SK-N-SH (cell line): Measurements from ENCODE around the gene MILR1. TPM values are rescaled to one million over a fixed set of nuclear protein-coding genes. Genes with fewer than 3 reads are reported as not detected.
A peak's percentile ranks its signal among the peaks of the same experiment; 100 is the strongest.

Experiments
- CTCF ChIA-PET: fragments of 300-600, 350-600 bp; formaldehyde crosslinking; extraction: SDS; loops from one replicate; lab custom pipeline; 2021; lab: Yijun Ruan, JAX
- POLR2A ChIA-PET: fragments of 350-600 bp; sonication (Branson Sonifier 250); formaldehyde crosslinking; extraction: SDS; loops from one replicate; lab custom pipeline; 2020; ENCODE audit warnings: antibody characterized with exemption, inconsistent platforms; lab: Yijun Ruan, JAX
- DNase-seq: peaks from one replicate; pipeline ENCODE4 v3.0.0; 2012
- H2AFZ ChIP-seq: fragments of 200-600 bp; sonication (generic); 2 replicates; pipeline ENCODE4 v1.8.1; 2016; ENCODE audit warnings: antibody characterized with exemption, mild to moderate bottlenecking, low read depth
- H3F3A ChIP-seq: fragments of 200-600 bp; sonication (generic); replicated peaks from 2 replicates; pipeline ENCODE3; 2016; ENCODE audit warnings: antibody characterized with exemption, mild to moderate bottlenecking; ENCODE audit not compliant: insufficient read depth
- H3K27ac ChIP-seq, 2 experiments: fragments of 200-500 bp in 1 of 2; fragments of 200-600 bp in 1 of 2; sonication (Bioruptor generic) in 1 of 2; sonication (generic), shearing (Covaris generic) in 1 of 2; 2 replicates each; pipeline versions ENCODE4 v1.5.1 to v1.6.1; 2014 to 2016; ENCODE audit warnings: low read depth in 2 of 2, inconsistent platforms in 1 of 2, low read length in 1 of 2, mild to moderate bottlenecking in 1 of 2, mixed read lengths in 1 of 2
- H3K27me3 ChIP-seq: fragments of 200-600 bp; sonication (generic), shearing (Covaris generic); 2 replicates; pipeline ENCODE4 v1.6.1; 2016; ENCODE audit warnings: mixed run types; ENCODE audit not compliant: insufficient read depth
- H3K36me3 ChIP-seq, 2 experiments: fragments of 200-500 bp in 1 of 2; fragments of 200-600 bp in 1 of 2; sonication (Bioruptor generic) in 1 of 2; sonication (generic) in 1 of 2; replicated peaks in 1 of 2; 2 replicates each; pipeline versions ENCODE3 to v1.5.1; 2014 to 2016; ENCODE audit warnings: low read length in 1 of 2, mild to moderate bottlenecking in 1 of 2; ENCODE audit not compliant: insufficient read depth in 2 of 2, control insufficient read depth in 1 of 2
- H3K4me1 ChIP-seq, 2 experiments: fragments of 200-500 bp in 1 of 2; fragments of 200-600 bp in 1 of 2; sonication (Bioruptor generic) in 1 of 2; sonication (generic), shearing (Covaris generic) in 1 of 2; 2 replicates each; pipeline versions ENCODE4 v1.5.1 to v1.6.1; 2014 to 2016; ENCODE audit warnings: low read depth in 1 of 2, low read length in 1 of 2, mixed run types in 1 of 2; ENCODE audit not compliant: insufficient read depth in 2 of 2, control insufficient read depth in 1 of 2
- H3K4me2 ChIP-seq: fragments of 200-600 bp; sonication (generic), shearing (Covaris generic); 2 replicates; pipeline ENCODE4 v1.6.1; 2017; ENCODE audit warnings: mixed run types
- H3K4me3 ChIP-seq, 2 experiments: fragments of 200-500 bp in 1 of 2; fragments of 200-600 bp in 1 of 2; sonication (Bioruptor generic) in 1 of 2; sonication (generic), shearing (Covaris generic) in 1 of 2; 2 replicates each; pipeline versions ENCODE4 v1.5.1 to v1.8.1; 2014 to 2016; ENCODE audit warnings: low read depth in 2 of 2, inconsistent platforms in 1 of 2, low read length in 1 of 2, mild to moderate bottlenecking in 1 of 2, mixed read lengths in 1 of 2, moderate library complexity in 1 of 2
- H3K79me2 ChIP-seq: fragments of 200-600 bp; sonication (generic); 2 replicates; pipeline ENCODE4 v1.8.1; 2017; ENCODE audit warnings: mild to moderate bottlenecking; ENCODE audit not compliant: insufficient read depth
- H3K9ac ChIP-seq: fragments of 200-600 bp; sonication (generic); 2 replicates; pipeline ENCODE4 v1.6.1; 2017; ENCODE audit warnings: mixed run types
- H3K9me2 ChIP-seq: fragments of 200-600 bp; sonication (generic); 2 replicates; pipeline ENCODE4 v1.6.1; 2017; ENCODE audit warnings: mixed run types
- H3K9me3 ChIP-seq: fragments of 200-600 bp; sonication (generic); 2 replicates; pipeline ENCODE4 v1.6.1; 2017; ENCODE audit warnings: mixed run types, mild to moderate bottlenecking, moderate library complexity
- H4K20me1 ChIP-seq: fragments of 200-600 bp; sonication (generic); 2 replicates; pipeline ENCODE4 v1.6.1; 2017; ENCODE audit warnings: mild to moderate bottlenecking, mixed run types; ENCODE audit not compliant: insufficient read depth
- FOSL2 ChIP-seq: IDR thresholded peaks from 2 replicates; pipeline ENCODE4 v1.4.0; 2012; ENCODE audit warnings: low read depth, mild to moderate bottlenecking, moderate library complexity, borderline replicate concordance
- FOXJ3 ChIP-seq: sonication (generic); formaldehyde crosslinking; IDR thresholded peaks from 2 replicates; pipeline ENCODE4 v1.5.1; 2020; ENCODE audit warnings: mild to moderate bottlenecking, missing genetic modification reagents
- GATA2 ChIP-seq: sonication (generic); formaldehyde crosslinking; IDR thresholded peaks from 2 replicates; pipeline ENCODE4 v1.5.0; 2020; ENCODE audit warnings: mild to moderate bottlenecking, missing genetic modification reagents
- NRF1 ChIP-seq: IDR thresholded peaks from 2 replicates; pipeline ENCODE4 v1.6.1; 2012; ENCODE audit warnings: low read depth, mild to moderate bottlenecking, low read length
- POLR2AphosphoS5 ChIP-seq: IDR thresholded peaks from 2 replicates; pipeline ENCODE4 v1.6.1; 2012; ENCODE audit warnings: low read depth, low read length
- SIN3A ChIP-seq: IDR thresholded peaks from 2 replicates; pipeline ENCODE4 v1.6.1; 2012; ENCODE audit warnings: low read depth, mild to moderate bottlenecking, low read length, moderate library complexity, borderline replicate concordance
- TCF12 ChIP-seq: IDR thresholded peaks from 2 replicates; pipeline ENCODE4 v1.4.0; 2012
- WGBS: methylation state at CpG from one replicate; pipeline ENCODE4 v1.1.6; 2017; ENCODE audit warnings: low lambda C conversion rate; 5-methylcytosine and 5-hydroxymethylcytosine counted together
- polyA plus RNA-seq, 3 experiments: library from polyadenylated mRNA; depleted of rRNA; stranded (reverse); fragments of >200 nt; gene quantifications; 2 replicates each; pipeline ENCODE4 v1.2.3, GENCODE V29; 2012
- TF ChIP-seq, protein P1 (sequence below): fragments of 200-600 bp; sonication (generic); IDR thresholded peaks from 2 replicates; pipeline ENCODE4 v1.6.1; 2017; ENCODE audit warnings: antibody characterized with exemption, mild to moderate bottlenecking, moderate library complexity
- TF ChIP-seq, protein P2 (sequence below): IDR thresholded peaks from 2 replicates; pipeline ENCODE4 v1.4.0; 2012; ENCODE audit warnings: low read depth

Gene MILR1, protein sequence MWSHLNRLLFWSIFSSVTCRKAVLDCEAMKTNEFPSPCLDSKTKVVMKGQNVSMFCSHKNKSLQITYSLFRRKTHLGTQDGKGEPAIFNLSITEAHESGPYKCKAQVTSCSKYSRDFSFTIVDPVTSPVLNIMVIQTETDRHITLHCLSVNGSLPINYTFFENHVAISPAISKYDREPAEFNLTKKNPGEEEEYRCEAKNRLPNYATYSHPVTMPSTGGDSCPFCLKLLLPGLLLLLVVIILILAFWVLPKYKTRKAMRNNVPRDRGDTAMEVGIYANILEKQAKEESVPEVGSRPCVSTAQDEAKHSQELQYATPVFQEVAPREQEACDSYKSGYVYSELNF
- polyA plus RNA-seq (2012; rRNA removed) = 4.9 and 6.0 TPM in 2 replicates
- polyA plus RNA-seq (2012; cell fraction: cytosol; rRNA removed) = 4.8 and 4.9 TPM in 2 replicates
- 7.0 and 12.2 TPM in 2 replicates for polyA plus RNA-seq (2012; cell fraction: nucleus; rRNA removed)

DNA sequence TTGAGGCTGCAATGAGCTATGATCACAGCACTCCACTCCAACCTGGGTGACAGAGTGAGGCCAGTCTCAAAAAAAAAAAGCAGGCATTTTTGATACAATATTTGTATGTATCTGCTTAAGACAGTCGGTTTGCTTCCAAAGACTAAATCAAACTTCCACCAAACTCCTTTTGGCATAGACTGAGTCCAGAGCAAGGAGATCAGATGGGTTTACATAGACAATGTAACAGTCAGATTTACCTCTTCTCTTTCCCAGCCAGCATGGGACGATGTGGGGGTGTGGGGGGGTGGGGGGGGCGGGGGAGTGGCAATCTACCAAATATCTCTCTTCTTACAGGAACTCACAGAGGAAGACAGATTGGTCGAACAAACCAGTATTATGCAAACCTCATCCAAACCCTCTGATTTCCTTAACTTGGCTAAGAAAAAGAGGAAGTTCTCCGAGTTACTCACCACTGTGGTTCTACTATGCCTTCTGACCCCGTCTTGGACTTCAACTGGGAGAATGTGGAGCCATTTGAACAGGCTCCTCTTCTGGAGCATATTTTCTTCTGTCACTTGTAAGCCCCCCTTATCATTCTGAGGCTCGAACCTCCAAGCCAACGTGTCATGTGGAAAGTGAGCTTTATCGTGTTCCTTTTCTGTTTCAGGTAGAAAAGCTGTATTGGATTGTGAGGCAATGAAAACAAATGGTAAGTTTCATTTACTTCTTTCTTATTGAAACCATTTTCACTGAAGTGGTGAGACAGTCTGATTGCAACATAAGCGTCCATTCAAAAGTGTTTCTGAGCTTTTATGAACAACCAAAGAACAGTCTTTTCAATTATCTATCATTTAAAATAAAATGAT, at the start of gene MILR1:
Gene MILR1 (plus strand): TSS at position 451 of the 848 bp plus-strand sequence. CDS start 54 bp downstream, at position 505.
- Histone ChIP-seq H3K27ac (peak within 1 kb of the TSS in 1 of 2 experiments; percentile 57; a peak in 2 of 4 replicates), H3K9me2 (no peaks in the 10 kb centered on the region), H3K36me3 (no peaks in the 10 kb centered on the region), H3F3A (peaks cover 8% of the 10 kb centered on the region), H4K20me1 (no peaks in the 10 kb centered on the region), H3K79me2 (no peaks in the 10 kb centered on the region), H3K9ac (no peak within 1 kb of the TSS), H3K4me1 (no peaks in the 10 kb centered on the region), H3K27me3 (no peaks in the 10 kb centered on the region), H3K4me3 (no peak within 1 kb of the TSS), H2AFZ (peak within 1 kb of the TSS; percentile 87), H3K4me2 (peak within 1 kb of the TSS; percentile 41; the same call in 1 of the 2 replicates), H3K9me3 (no peaks in the 10 kb centered on the region)
- WGBS = 57% methylated on average over 10 of the region's 10 CpGs
- ChIA-PET CTCF (interaction anchor here (0.7 to 3.4 kb wide), 4 partner anchors 17 to 782 kb away, joined by 3 to 21 read pairs (median 3); no protein-coding TSS in a partner anchor), POLR2A (no interaction called here)
- TF ChIP-seq SIN3A = no peak
- TF ChIP-seq POLR2AphosphoS5 = 0 out of 2 replicates have a peak, but pooled peaks have one; percentile 34
- no peak for TF ChIP-seq NRF1
- TF ChIP-seq, protein P1, sequence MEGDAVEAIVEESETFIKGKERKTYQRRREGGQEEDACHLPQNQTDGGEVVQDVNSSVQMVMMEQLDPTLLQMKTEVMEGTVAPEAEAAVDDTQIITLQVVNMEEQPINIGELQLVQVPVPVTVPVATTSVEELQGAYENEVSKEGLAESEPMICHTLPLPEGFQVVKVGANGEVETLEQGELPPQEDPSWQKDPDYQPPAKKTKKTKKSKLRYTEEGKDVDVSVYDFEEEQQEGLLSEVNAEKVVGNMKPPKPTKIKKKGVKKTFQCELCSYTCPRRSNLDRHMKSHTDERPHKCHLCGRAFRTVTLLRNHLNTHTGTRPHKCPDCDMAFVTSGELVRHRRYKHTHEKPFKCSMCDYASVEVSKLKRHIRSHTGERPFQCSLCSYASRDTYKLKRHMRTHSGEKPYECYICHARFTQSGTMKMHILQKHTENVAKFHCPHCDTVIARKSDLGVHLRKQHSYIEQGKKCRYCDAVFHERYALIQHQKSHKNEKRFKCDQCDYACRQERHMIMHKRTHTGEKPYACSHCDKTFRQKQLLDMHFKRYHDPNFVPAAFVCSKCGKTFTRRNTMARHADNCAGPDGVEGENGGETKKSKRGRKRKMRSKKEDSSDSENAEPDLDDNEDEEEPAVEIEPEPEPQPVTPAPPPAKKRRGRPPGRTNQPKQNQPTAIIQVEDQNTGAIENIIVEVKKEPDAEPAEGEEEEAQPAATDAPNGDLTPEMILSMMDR = no peak
- TF ChIP-seq FOXJ3 (CRISPR knock-in tag) = no peak
- TF ChIP-seq TCF12 = no peak
- TF ChIP-seq FOSL2 = peak; percentile 64; the same call in 1 of the 2 replicates
- no peak for DNase-seq

DNA sequence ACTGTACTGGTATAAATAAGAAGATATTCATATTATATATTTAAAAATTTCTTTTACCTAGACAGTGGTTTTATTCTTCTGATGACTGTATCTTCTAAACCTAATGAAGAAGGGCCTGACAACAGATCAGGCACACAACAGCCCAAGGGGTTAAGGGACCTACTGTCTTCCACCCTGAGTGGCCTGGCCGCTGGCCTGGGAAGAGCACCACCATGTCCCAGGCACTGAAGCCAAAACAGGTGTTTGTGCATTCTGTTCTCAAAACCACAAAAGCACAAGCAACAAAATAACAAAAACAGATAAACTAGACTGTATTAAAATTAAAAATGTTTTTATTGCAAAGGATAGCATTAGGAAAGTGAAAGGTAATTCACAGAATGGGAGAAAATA, 49.2 kb upstream of the MILR1 start:
- H3K4me1 ChIP-seq = no peaks in the 10 kb centered on the region
- WGBS = 82% methylated on average over 1 of the region's 1 CpG
- no peaks in the 10 kb centered on the region for H3K9me3 ChIP-seq
- TF ChIP-seq, protein P2, sequence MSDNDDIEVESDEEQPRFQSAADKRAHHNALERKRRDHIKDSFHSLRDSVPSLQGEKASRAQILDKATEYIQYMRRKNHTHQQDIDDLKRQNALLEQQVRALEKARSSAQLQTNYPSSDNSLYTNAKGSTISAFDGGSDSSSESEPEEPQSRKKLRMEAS = no peak
- no peak for TF ChIP-seq GATA2
- no peak overlapping the region for H3K27ac ChIP-seq
- no peaks in the 10 kb centered on the region for H3K27me3 ChIP-seq
- no peak overlapping the region for H3K4me2 ChIP-seq
- no peaks in the 10 kb centered on the region for H3K79me2 ChIP-seq
- H3F3A ChIP-seq = peaks cover 5% of the 10 kb centered on the region
- no peak for DNase-seq
- no peak overlapping the region for H2AFZ ChIP-seq
- ChIA-PET CTCF (interaction anchor here (2.7 kb wide), 1 partner anchor 20 kb away, joined by 11 read pairs; no protein-coding TSS in a partner anchor), POLR2A (no interaction called here)
- H3K9ac ChIP-seq = no peak overlapping the region
- H3K9me2 ChIP-seq = no peaks in the 10 kb centered on the region
- H3K36me3 ChIP-seq = peaks cover 0 to 8% of the 10 kb centered on the region in 2 experiments
- no peaks in the 10 kb centered on the region for H4K20me1 ChIP-seq
- no peak overlapping the region for H3K4me3 ChIP-seq
